Neural cell (in vitro differentiated cells): ENCODE measurements around the gene ITGB2. TPM values are rescaled to one million over a fixed set of nuclear protein-coding genes. Genes with fewer than 3 reads are reported as not detected.
"Not testable (repeated sequence)": the region's sequence is repeated elsewhere in the genome, so short reads cannot be mapped to it uniquely, and the experiment has no call there.

Source experiments
- H2AFZ ChIP-seq: fragments of 200-600, 300-800 bp; sonication (generic), shearing (Covaris generic); 2 replicates; pipeline ENCODE4 v1.6.0; 2014; ENCODE audit warnings: low read depth, mild to moderate bottlenecking, antibody characterized with exemption, low read length, moderate library complexity
- H3F3A ChIP-seq: fragments of 200-600 bp; shearing (Covaris generic); 2 replicates; pipeline ENCODE4 v1.6.1; 2016; ENCODE audit warnings: mild to moderate bottlenecking, moderate library complexity, mixed read lengths, antibody characterized with exemption, low read length; ENCODE audit not compliant: insufficient read depth, poor library complexity, severe bottlenecking
- H3K27ac ChIP-seq: fragments of 200-600, 300-800 bp; sonication (generic), shearing (Covaris generic); 2 replicates; pipeline ENCODE4 v1.5.1; 2014; ENCODE audit warnings: mild to moderate bottlenecking, low read length, moderate library complexity
- H3K27me3 ChIP-seq: fragments of 300-800, 200-600 bp; sonication (generic), shearing (Covaris generic); 2 replicates; pipeline ENCODE4 v1.6.0; 2014; ENCODE audit warnings: mild to moderate bottlenecking, low read depth, low read length, moderate library complexity; ENCODE audit not compliant: insufficient read depth
- H3K36me3 ChIP-seq: fragments of 300-800, 200-600 bp; sonication (generic), shearing (Covaris generic); 2 replicates; pipeline ENCODE4 v1.5.1; 2014; ENCODE audit warnings: mild to moderate bottlenecking, antibody characterized with exemption, low read length, moderate library complexity; ENCODE audit not compliant: insufficient read depth
- H3K4me2 ChIP-seq: fragments of 300-800, 200-600 bp; sonication (generic), shearing (Covaris generic); 2 replicates; pipeline ENCODE4 v1.6.0; 2014; ENCODE audit warnings: mild to moderate bottlenecking, low read length
- H3K4me3 ChIP-seq: fragments of 300-800, 200-600 bp; sonication (generic), shearing (Covaris generic); 2 replicates; pipeline ENCODE4 v1.5.1; 2014; ENCODE audit warnings: mild to moderate bottlenecking, low read length, moderate library complexity
- H3K79me2 ChIP-seq: fragments of 200-600 bp; shearing (Covaris generic); replicated peaks from 2 replicates; pipeline ENCODE4 v1.6.0; 2014; ENCODE audit warnings: mild to moderate bottlenecking, low read length, moderate library complexity; ENCODE audit not compliant: insufficient read depth
- H3K9ac ChIP-seq: fragments of 300-800, 200-600 bp; sonication (generic), shearing (Covaris generic); 2 replicates; pipeline ENCODE4 v1.6.1; 2016; ENCODE audit warnings: mild to moderate bottlenecking, low read length, mixed read lengths
- H3K9me2 ChIP-seq: fragments of 200-600 bp; shearing (Covaris generic); 2 replicates; pipeline ENCODE4 v1.6.1; 2016; ENCODE audit warnings: mild to moderate bottlenecking, low read length, mixed read lengths; ENCODE audit not compliant: insufficient read depth
- H3K9me3 ChIP-seq: fragments of 200-600, 300-800 bp; sonication (generic), shearing (Covaris generic); 2 replicates; pipeline ENCODE4 v1.6.1; 2016; ENCODE audit warnings: mild to moderate bottlenecking, mixed run types, low read length, moderate library complexity, mixed read lengths
- H4K20me1 ChIP-seq: fragments of 200-600 bp; shearing (Covaris generic); 2 replicates; pipeline ENCODE4 v1.6.1; 2016; ENCODE audit warnings: mild to moderate bottlenecking, mixed run types; ENCODE audit not compliant: insufficient read depth
- CTCF ChIP-seq: fragments of 450-650 bp; IDR thresholded peaks from 2 replicates; pipeline ENCODE4 v1.5.1; 2014; ENCODE audit warnings: antibody characterized with exemption, mild to moderate bottlenecking, moderate library complexity; ENCODE audit not compliant: poor library complexity, severe bottlenecking
- EP300 ChIP-seq: fragments of 450-650 bp; conservative IDR thresholded peaks from 2 replicates; pipeline ENCODE4 v1.6.1; 2014; ENCODE audit warnings: antibody characterized with exemption, mild to moderate bottlenecking, moderate library complexity; ENCODE audit not compliant: poor library complexity, severe bottlenecking
- EZH2 ChIP-seq: fragments of 200-600, 300-800 bp; shearing (Covaris generic), sonication (generic); IDR thresholded peaks from 2 replicates; pipeline ENCODE4 v1.6.1; 2014; ENCODE audit warnings: antibody characterized with exemption, low read length, borderline replicate concordance, mild to moderate bottlenecking; ENCODE audit not compliant: insufficient read depth, poor library complexity, severe bottlenecking
- MXI1 ChIP-seq: fragments of 450-650 bp; conservative IDR thresholded peaks from 2 replicates; pipeline ENCODE4 v1.6.1; 2014; ENCODE audit warnings: antibody characterized with exemption, mild to moderate bottlenecking; ENCODE audit not compliant: poor library complexity, severe bottlenecking
- POLR2AphosphoS5 ChIP-seq: IDR thresholded peaks from 2 replicates; pipeline ENCODE4 v1.6.1; 2012
- RAD21 ChIP-seq: fragments of 450-650 bp; conservative IDR thresholded peaks from 2 replicates; pipeline ENCODE4 v1.6.1; 2014; ENCODE audit warnings: antibody characterized with exemption, mild to moderate bottlenecking, moderate library complexity
- SMC3 ChIP-seq: fragments of 450-650 bp; conservative IDR thresholded peaks from 2 replicates; pipeline ENCODE4 v1.6.1; 2014; ENCODE audit warnings: antibody characterized with exemption, mild to moderate bottlenecking, moderate library complexity; ENCODE audit not compliant: poor library complexity
- polyA plus RNA-seq: library from polyadenylated mRNA; depleted of rRNA; stranded (reverse); fragments of >200 nt; gene quantifications from 2 replicates; pipeline ENCODE4 v1.2.3, GENCODE V29; 2014

Gene ITGB2
- polyA plus RNA-seq, 1 donor from 2014 or later = not detected

- no peak for TF ChIP-seq SMC3
- Histone ChIP-seq H3K4me3 (no peak overlapping the region), H3K9me3 (no peaks in the 10 kb centered on the region), H3K4me2 (no peak overlapping the region), H3K27ac (no peak overlapping the region), H3K36me3 (no peaks in the 10 kb centered on the region), H4K20me1 (no peaks in the 10 kb centered on the region), H3K79me2 (no peaks in the 10 kb centered on the region), H3F3A (no peaks in the 10 kb centered on the region), H3K9ac (no peak overlapping the region), H3K27me3 (peaks cover 93% of the 10 kb centered on the region), H3K9me2 (no peaks in the 10 kb centered on the region), H2AFZ (no peak overlapping the region)
Observed at GRCh38 chr21:44929242-44929798, 8.6 kb upstream of the ITGB2 start.

GRCh38 chr21:44928500-44929241 is 8.0 kb upstream of the ITGB2 start:
- H3F3A ChIP-seq, H3K9me2 ChIP-seq, H3K9me3 ChIP-seq, H3K9ac ChIP-seq, H4K20me1 ChIP-seq, H3K79me2 ChIP-seq, H3K36me3 ChIP-seq, H3K4me2 ChIP-seq, H2AFZ ChIP-seq, H3K27ac ChIP-seq, H3K4me3 ChIP-seq: not testable (repeated sequence)
- peaks cover 92% of the 10 kb centered on the region for H3K27me3 ChIP-seq

GRCh38 chr21:44927587-44928461 is 7.1 kb upstream of the ITGB2 start:
- Histone ChIP-seq H3F3A (no peaks in the 10 kb centered on the region), H3K27ac (no peak overlapping the region), H2AFZ (no peak overlapping the region), H3K9me2 (no peaks in the 10 kb centered on the region), H4K20me1 (no peaks in the 10 kb centered on the region), H3K9me3 (peaks cover 4% of the 10 kb centered on the region), H3K27me3 (peaks cover 92% of the 10 kb centered on the region), H3K4me2 (no peak overlapping the region), H3K36me3 (no peaks in the 10 kb centered on the region), H3K9ac (no peak overlapping the region), H3K79me2 (no peaks in the 10 kb centered on the region), H3K4me3 (no peak overlapping the region)
- TF ChIP-seq MXI1 (no peak), EZH2 (no peak)

GRCh38 chr21:44927259-44927586 is 6.5 kb upstream of the ITGB2 start:
- H3K4me3 ChIP-seq = no peak overlapping the region
- no peaks in the 10 kb centered on the region for H3K36me3 ChIP-seq
- H3K79me2 ChIP-seq = no peaks in the 10 kb centered on the region
- H3K9me3 ChIP-seq = peaks cover 5% of the 10 kb centered on the region
- no peaks in the 10 kb centered on the region for H3F3A ChIP-seq
- no peak overlapping the region for H2AFZ ChIP-seq
- peaks cover 93% of the 10 kb centered on the region for H3K27me3 ChIP-seq
- no peak for TF ChIP-seq MXI1
- no peak for TF ChIP-seq EZH2
- TF ChIP-seq CTCF = no peak
- TF ChIP-seq POLR2AphosphoS5 = no peak
- TF ChIP-seq EP300 = no peak
- no peak for TF ChIP-seq RAD21
- H4K20me1 ChIP-seq = no peaks in the 10 kb centered on the region
- no peaks in the 10 kb centered on the region for H3K9me2 ChIP-seq
- no peak overlapping the region for H3K27ac ChIP-seq
- no peak overlapping the region for H3K4me2 ChIP-seq
- H3K9ac ChIP-seq = no peak overlapping the region
